Measurements from ENCODE around the gene UBXN4.
"Not testable (repeated sequence)": the region's sequence is repeated elsewhere in the genome, so short reads cannot be mapped to it uniquely, and the experiment has no call there.

The UBXN4 gene, protein sequence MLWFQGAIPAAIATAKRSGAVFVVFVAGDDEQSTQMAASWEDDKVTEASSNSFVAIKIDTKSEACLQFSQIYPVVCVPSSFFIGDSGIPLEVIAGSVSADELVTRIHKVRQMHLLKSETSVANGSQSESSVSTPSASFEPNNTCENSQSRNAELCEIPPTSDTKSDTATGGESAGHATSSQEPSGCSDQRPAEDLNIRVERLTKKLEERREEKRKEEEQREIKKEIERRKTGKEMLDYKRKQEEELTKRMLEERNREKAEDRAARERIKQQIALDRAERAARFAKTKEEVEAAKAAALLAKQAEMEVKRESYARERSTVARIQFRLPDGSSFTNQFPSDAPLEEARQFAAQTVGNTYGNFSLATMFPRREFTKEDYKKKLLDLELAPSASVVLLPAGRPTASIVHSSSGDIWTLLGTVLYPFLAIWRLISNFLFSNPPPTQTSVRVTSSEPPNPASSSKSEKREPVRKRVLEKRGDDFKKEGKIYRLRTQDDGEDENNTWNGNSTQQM

DNA sequence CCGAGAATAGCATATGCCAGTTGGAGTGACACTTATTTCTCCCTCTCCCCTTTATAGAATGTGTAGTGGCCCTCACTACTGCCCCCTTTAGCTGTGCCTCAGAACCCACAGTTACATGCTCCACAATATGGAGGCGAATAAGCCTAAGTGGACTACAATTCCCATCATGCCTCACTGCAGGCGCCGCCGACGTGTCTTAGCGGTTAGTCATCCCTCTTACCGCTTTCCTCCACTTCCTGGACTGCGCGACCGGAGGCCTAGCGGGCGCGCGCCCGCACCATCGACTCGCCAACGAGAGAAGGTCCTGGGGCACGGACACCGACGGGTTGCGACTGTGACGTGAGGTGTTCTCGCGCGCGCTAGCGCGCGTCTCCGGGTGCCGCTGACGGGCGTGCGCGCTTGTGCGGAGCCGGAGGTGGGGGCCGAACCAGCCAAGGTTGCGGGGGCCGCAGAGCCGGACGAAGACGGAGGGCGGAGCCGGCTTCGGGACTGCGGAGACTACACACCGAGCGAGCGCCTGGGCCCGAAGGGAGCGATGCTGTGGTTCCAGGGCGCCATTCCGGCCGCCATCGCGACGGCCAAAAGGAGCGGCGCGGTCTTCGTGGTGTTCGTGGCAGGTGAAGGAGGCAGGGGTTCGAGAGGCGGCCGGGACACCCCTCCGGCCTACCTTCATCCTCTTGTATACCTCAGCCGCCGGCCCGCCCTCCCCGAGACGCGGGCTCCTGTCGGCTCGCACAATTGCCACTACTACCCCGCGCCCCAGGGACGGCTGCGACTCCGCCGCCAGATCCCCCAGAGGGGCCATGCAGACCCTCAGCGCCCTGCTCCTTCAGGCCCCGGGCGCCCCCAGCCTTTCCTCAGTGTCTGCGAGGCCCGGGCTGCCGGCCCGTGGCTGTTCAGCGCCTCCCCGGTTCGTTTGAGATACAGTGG, at the start of gene UBXN4:
Gene UBXN4 (plus strand): TSS at position 461 of the 930 bp plus-strand sequence. CDS start 75 bp downstream, at position 536.
- DNase-seq, result peak; percentile 95

DNA sequence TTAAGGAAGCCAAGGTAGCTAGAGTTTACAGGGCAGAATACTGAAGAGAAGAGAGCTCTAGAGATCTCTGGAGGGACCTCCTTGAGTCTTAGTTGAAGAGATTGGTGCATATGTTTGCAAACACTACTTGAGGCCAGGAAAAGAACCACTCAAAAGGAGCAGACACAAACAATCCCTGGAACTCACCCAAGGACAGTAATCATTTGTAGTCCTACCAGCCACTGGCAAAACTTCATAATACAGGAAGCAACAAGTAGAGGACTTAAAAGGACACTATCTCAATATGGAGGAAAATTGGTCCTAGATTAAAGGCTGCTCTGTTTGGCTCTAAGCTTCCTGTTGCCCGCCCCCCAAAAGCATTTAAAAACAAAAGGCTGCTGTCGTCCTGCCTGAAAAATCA, 46.9 kb upstream of the UBXN4 start:
- DNase-seq, result no peak

DNA sequence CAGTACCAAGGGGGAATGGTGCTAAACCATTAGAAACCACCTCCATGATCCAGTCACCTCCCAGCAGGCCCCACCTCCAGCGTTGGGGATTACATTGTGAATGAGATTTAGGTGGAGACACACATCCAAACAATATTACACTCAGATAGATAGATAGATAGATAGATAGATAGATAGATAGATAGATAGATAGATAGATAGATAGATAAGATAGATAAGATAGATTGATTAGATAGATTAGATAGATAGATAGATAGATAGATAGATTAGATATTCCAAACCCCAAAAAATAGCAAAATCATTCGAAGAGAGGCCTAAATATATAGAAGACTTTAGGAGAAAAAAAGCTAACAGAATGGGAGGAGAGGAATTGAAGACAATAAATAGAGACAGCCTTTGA, 42.8 kb upstream of the UBXN4 start:
- no peak for DNase-seq

GRCh38 chr2:135701442-135701841, 40.2 kb upstream of the UBXN4 start:
- DNase-seq, result no peak

GRCh38 chr2:135703300-135703699, 38.4 kb upstream of the UBXN4 start:
- no peak for DNase-seq

DNA sequence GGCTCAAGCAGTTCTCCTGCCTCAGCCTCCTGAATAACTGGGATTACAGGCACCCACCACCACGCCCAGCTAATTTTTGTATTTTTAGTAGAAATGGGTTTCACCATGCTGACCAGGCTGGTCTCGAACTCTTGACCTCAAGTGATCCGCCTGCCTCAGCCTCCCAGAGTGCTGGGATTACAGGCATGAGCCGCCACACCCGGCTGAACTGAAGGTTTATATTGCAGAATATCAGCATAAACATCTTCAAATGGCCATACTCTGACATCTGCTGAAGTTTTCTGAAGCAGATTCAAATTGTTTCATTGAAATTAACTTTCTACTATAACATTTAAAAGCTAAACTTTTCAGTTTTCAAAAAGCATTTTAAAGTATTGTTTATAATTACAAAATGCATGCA, 37.6 kb upstream of the UBXN4 start:
- DNase-seq, result not testable (repeated sequence)

DNA sequence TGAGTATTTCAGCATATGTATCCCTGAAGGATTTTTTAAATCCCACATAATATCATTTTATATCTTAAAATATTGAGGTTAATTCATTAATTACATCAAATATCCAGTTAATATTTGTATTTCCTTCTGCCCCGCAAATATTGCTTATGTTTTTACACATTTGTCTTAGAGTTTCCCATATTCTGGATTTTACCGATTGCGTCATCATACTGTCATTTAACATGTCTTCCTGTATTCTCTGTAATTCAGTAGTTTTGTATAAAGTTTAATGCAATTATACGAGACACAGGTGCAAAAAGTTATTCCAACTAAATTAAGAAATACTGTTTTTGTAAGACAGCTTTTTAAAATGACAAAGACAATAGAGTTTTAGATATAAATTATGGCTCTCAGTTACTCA, 33.5 kb upstream of the UBXN4 start:
- no peak for DNase-seq

DNA sequence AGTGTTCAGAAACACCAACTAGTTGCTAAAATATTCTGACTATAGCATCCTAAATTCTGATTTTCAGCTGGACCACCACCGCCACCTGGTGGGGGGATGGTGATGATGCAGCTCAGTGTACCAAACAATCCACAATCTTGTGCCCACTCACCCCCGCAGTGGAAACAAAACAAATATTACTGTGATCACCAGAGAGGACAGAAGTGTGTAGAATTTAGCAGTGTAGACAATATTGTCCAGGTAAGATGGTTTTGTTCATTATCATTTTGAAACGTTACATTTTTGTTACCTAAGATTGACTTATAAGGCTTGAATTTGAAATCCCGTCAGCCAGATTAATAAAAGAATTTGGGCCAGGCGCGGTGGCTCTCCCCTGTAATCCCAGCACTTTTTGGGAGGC, 31.7 kb upstream of the UBXN4 start:
- DNase-seq, result peak; percentile 27

- not testable (repeated sequence) for DNase-seq
Measured at GRCh38 chr2:135715086-135715485, 26.6 kb upstream of the UBXN4 start.

DNA sequence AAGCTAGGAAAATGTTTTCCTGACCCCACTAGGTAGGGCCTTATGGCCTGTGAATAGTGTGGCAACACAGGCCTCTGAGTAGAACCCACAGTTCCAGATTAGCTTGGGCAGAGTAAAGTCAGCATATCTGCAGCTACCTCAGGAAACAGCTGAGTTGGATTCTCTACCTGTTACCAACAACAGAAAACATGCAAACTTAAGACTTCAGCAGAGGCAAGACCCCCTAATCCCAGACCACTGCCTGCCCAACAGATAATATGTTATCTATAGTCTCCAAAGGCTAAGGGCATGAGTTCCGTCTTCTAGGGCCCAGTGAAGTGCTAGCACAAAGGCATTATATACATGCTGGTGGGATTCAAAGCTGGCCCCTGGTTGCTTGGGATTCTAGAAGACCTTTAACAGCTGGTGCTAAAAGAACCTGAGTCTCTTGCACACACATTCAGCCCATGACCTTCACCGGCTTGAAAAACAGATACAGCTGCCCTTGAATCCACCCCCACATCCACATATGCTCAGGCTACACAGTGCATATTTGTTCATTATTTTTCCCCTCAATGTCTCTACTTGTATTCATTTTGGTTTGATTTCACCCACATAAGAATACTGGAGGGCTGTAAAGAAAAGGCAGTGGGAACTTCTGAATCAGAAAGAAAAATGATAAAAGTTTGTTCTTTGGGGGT, 13.5 kb upstream of the UBXN4 start:
- no peak for DNase-seq

DNA sequence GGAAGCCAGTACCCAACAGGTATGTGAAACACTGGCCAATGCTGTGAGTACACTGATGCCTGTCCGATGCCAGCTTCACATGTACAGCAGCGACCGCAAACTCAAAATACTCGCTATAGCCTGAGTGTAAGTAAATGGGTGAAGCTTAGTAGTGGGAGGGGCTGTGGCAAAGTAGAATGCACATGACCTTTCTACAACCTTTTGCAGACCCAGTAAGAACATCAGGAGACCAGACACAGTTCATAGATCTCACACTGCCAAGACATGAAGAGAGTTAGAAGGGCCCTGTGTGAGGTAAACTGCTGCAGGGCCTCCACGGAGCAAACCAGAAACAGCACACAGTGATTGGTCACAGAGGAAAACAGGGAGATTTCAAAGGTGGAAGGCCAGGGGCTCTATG, 9.1 kb upstream of the UBXN4 start:
- DNase-seq, result no peak

GRCh38 chr2:135733045-135733444, 8.6 kb upstream of the UBXN4 start:
- no peak for DNase-seq

DNA sequence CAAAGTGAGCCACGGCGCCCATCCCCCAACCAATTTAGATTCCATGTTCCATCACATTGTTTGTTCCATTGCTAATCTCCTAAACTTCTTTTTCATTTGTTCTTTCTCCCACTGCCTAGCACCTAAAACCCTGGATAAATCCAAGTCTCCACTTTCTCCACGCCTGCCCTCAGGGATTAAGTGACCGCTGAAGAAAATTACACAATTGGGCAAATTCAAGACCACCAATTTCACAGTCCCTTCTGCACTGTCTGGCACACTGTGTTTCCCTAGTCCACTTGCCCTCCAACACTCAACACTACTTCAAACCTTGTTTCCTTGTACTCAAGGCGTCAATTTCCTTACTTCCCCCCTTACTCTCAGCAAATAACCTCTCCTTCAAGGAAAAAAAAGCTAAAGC, 5.1 kb upstream of the UBXN4 start:
- no peak for DNase-seq

GRCh38 chr2:135740206-135740605, 1.4 kb upstream of the UBXN4 start:
- DNase-seq, result no peak

- no peak for DNase-seq
Measured at GRCh38 chr2:135741043-135741394, 636 bp upstream of the UBXN4 start.

DNA sequence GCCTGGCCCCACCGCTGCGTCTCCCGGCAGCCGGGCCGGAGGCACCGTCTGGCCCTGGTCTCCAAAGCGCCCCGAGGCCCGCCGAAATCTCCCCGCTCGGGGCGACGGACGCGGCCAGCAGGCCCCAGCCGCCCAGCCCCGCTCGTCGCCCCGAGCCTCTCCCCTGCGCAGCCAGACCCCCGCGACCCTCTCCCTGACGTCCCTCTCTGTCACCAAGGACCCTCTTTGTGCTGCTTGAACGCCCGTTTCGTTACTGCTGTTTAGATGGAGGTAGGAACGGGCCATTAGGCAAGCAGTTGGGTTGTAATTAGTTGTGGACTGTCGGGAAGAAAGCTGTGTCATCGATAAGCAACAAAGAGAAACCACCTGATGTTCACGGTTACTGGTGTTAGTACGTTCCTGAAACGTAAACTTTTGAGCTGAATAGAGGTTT, 686 bp downstream of the UBXN4 start:
- DNase-seq, result peak; percentile 39

- DNase-seq, result no peak
Measured at GRCh38 chr2:135743860-135744259, 2.2 kb downstream of the UBXN4 start.

- DNase-seq, result no peak
Measured at GRCh38 chr2:135744760-135745314, 3.2 kb downstream of the UBXN4 start.

- DNase-seq, result no peak
Measured at GRCh38 chr2:135745545-135745944, 3.9 kb downstream of the UBXN4 start.

GRCh38 chr2:135755573-135755972, 13.9 kb downstream of the UBXN4 start:
- DNase-seq, result no peak

DNA sequence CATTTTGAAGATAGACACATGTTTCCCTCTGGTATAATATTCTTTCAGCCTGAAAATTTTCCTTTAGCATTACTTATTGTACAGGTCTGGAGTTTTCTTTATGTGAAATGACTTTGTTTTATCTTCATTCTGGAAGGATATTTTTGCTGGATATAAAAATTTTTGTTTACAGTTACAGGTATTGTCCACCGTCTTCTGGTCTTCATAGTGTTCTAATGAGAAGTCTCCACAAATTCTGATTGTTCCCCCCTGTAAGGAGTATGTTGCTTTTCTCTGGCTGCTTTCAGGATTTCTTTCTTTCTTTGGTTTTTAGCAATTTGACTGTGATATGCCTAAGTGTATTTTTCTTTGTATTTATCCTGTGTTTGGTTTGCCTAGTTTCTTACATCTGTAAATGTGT, 15.0 kb downstream of the UBXN4 start:
- no peak for DNase-seq

- no peak for DNase-seq
Measured at GRCh38 chr2:135762022-135762421, 20.4 kb downstream of the UBXN4 start.

DNA sequence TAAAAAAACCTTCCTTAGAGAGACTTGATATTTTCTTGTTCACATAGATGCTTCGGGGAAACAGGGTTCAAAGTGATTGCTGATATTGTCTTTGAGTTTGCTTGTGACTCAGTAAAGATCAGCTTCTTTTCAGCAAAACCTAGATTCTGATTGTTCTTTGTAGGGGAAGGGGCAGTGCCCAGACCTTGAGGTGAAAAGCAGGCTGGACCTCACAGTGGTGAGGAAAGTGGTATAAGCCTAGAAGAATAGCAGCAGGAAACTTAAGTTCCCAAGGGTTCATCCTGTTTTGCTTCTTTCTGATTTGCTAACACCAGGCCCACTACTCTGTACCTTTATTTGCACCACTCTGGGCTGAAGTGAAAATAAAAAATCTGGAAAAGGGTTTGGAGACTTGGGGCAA, 20.9 kb downstream of the UBXN4 start:
- DNase-seq, result no peak
